ENCODE data around the gene TP53BP1. TPM values are rescaled to one million over a fixed set of nuclear protein-coding genes. Genes with fewer than 3 reads are reported as not detected.

Gene TP53BP1
- polyA plus RNA-seq, 3 donors: 1.8 to 6.7 (median 3.1) TPM

DNA sequence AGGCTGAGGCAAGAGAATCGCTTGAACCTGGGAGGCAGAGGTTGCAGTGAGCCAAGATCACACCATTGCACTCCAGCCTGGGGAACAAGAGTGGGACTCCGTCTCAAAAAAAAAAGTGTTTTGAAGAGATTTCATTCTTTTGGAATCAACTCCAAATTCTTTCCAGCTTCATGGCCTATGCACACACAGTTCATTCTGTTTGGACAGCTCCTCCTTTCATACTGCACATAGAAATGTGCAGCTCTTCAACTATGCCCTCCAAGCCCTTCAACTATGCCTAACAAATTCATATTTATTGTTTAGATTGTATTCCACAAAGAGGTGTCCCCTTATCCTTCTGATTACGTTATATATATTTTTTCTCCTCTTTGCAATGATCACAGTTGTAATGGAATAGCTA, 4.2 kb downstream of the TP53BP1 start:
- H2AFZ ChIP-seq (ENCODE audit: insufficient read depth, low read depth, low read length, poor library complexity, severe bottlenecking): no peak overlapping the region

DNA sequence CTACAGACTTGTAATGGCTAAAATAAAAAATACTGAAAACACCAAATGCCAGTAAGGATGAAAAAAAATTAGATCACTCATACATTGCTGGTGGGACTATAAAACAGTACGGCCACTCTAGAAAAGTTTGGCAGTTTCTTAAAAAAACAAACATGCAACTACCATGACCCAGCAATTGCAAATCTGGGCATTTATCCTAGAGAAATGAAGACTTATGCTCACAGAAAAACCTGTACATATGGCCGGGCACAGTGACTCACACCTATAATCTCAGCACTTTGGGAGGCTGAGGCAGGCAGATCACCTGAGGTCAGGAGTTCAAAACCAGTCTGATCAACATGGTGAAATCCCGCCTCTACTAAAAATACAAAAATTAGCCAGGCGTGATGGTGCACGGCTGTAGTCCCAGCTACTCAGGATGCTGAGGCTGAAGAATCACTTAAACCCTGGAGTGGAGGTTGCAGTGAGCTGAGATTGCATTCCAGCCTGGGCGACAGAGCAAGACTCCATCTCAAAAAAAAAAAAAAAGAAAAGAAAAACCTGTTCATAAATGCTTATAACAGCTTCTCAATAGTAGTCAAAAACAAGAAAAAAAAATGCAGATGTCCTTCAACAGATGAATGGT, 5.6 kb downstream of the TP53BP1 start:
- Histone ChIP-seq H3K4me2 (replicated peaks; ENCODE audit: extremely low read depth, low read length, poor library complexity, severe bottlenecking) (no peak overlapping the region), H3K4me1 (ENCODE audit: control insufficient read depth in 1 of 2, insufficient read depth in 2 of 2, low read length in 2 of 2) (peaks cover 3 to 4% of the 10 kb centered on the region in 2 donors), H3K79me2 (ENCODE audit: insufficient read depth, low read length) (no peaks in the 10 kb centered on the region), H3K36me3 (replicated peaks in 1 of 2; ENCODE audit: control insufficient read depth in 1 of 2, insufficient read depth in 2 of 2, low read length in 2 of 2) (peaks cover 0 to 7% of the 10 kb centered on the region in 2 donors), H3K27ac (ENCODE audit: low read depth in 1 of 2, low read length in 2 of 2) (no peak overlapping the region), H3K9ac (ENCODE audit: insufficient read depth, low read length, poor library complexity, severe bottlenecking) (no peak overlapping the region), H3K4me3 (replicated peaks in 1 of 3; ENCODE audit: low read depth in 2 of 3, low read length in 3 of 3) (no peak overlapping the region), H3K27me3 (ENCODE audit: control insufficient read depth in 2 of 2, insufficient read depth in 2 of 2, low read length in 2 of 2) (no peaks in the 10 kb centered on the region), H2AFZ (ENCODE audit: insufficient read depth, low read depth, low read length, poor library complexity, severe bottlenecking) (no peak overlapping the region), H4K20me1 (ENCODE audit: insufficient read depth, low read length) (no peaks in the 10 kb centered on the region), H3K9me3 (replicated peaks in 1 of 2; ENCODE audit: control insufficient read depth in 1 of 2, insufficient read depth in 1 of 2, low read length in 2 of 2) (no peaks in the 10 kb centered on the region)
- Mint-ChIP-seq H3K36me3 (peaks cover 3 to 22% of the 10 kb centered on the region in 2 donors), H3K4me1 (peaks cover 5% of the 10 kb centered on the region), H3K27ac (no peak overlapping the region), H3K9me3 (no peaks in the 10 kb centered on the region), H3K4me3 (no peak overlapping the region), H3K27me3 (ENCODE audit: low read depth in 3 of 3) (no peaks in the 10 kb centered on the region)
- TF ChIP-seq, protein P1, sequence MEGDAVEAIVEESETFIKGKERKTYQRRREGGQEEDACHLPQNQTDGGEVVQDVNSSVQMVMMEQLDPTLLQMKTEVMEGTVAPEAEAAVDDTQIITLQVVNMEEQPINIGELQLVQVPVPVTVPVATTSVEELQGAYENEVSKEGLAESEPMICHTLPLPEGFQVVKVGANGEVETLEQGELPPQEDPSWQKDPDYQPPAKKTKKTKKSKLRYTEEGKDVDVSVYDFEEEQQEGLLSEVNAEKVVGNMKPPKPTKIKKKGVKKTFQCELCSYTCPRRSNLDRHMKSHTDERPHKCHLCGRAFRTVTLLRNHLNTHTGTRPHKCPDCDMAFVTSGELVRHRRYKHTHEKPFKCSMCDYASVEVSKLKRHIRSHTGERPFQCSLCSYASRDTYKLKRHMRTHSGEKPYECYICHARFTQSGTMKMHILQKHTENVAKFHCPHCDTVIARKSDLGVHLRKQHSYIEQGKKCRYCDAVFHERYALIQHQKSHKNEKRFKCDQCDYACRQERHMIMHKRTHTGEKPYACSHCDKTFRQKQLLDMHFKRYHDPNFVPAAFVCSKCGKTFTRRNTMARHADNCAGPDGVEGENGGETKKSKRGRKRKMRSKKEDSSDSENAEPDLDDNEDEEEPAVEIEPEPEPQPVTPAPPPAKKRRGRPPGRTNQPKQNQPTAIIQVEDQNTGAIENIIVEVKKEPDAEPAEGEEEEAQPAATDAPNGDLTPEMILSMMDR (IDR thresholded peaks at IDR 0.05): no peak
- DNase-seq: no peak
- WGBS (ENCODE audit: insufficient coverage): 100% methylated on average over 1 of the region's 6 CpGs
- intact Hi-C loops (cut with micrococcal nuclease): no loop called here

More for the DNA sequence above, 4.2 kb downstream of the TP53BP1 start:
- Histone ChIP-seq H3K4me2 (replicated peaks; ENCODE audit: extremely low read depth, low read length, poor library complexity, severe bottlenecking) (no peak overlapping the region), H3K27me3 (ENCODE audit: control insufficient read depth in 2 of 2, insufficient read depth in 2 of 2, low read length in 2 of 2) (no peaks in the 10 kb centered on the region), H3K9me3 (replicated peaks in 1 of 2; ENCODE audit: control insufficient read depth in 1 of 2, insufficient read depth in 1 of 2, low read length in 2 of 2) (no peaks in the 10 kb centered on the region), H3K79me2 (ENCODE audit: insufficient read depth, low read length) (no peaks in the 10 kb centered on the region), H3K4me1 (ENCODE audit: control insufficient read depth in 1 of 2, insufficient read depth in 2 of 2, low read length in 2 of 2) (peaks cover 10 to 12% of the 10 kb centered on the region in 2 donors), H4K20me1 (ENCODE audit: insufficient read depth, low read length) (no peaks in the 10 kb centered on the region), H3K36me3 (replicated peaks in 1 of 2; ENCODE audit: control insufficient read depth in 1 of 2, insufficient read depth in 2 of 2, low read length in 2 of 2) (peaks cover 0 to 7% of the 10 kb centered on the region in 2 donors), H3K27ac (ENCODE audit: low read depth in 1 of 2, low read length in 2 of 2) (no peak overlapping the region), H3K4me3 (replicated peaks in 1 of 3; ENCODE audit: low read depth in 2 of 3, low read length in 3 of 3) (no peak overlapping the region), H3K9ac (ENCODE audit: insufficient read depth, low read length, poor library complexity, severe bottlenecking) (no peak overlapping the region)
- Mint-ChIP-seq H3K27me3 (ENCODE audit: low read depth in 3 of 3) (no peaks in the 10 kb centered on the region), H3K9me3 (no peaks in the 10 kb centered on the region), H3K36me3 (peaks cover 3 to 22% of the 10 kb centered on the region in 2 donors), H3K4me3 (no peak overlapping the region), H3K4me1 (peaks cover 13% of the 10 kb centered on the region), H3K27ac (no peak overlapping the region)
- TF ChIP-seq, protein P1 (IDR thresholded peaks at IDR 0.05): no peak
- WGBS (ENCODE audit: insufficient coverage): no CpG with 5 or more reads among the region's 3 CpGs
- no peak for DNase-seq
- intact Hi-C loops (cut with micrococcal nuclease): no loop called here
